Embryonic facial prominence (tissue), 1 donor: ENCODE results near the gene PNLIPRP2.

Experiments used
- DNase-seq: peaks from one replicate; pipeline ENCODE4 v3.0.0-alpha.2; 2016; ENCODE audit errors: extremely low spot score

The PNLIPRP2 gene

DNA sequence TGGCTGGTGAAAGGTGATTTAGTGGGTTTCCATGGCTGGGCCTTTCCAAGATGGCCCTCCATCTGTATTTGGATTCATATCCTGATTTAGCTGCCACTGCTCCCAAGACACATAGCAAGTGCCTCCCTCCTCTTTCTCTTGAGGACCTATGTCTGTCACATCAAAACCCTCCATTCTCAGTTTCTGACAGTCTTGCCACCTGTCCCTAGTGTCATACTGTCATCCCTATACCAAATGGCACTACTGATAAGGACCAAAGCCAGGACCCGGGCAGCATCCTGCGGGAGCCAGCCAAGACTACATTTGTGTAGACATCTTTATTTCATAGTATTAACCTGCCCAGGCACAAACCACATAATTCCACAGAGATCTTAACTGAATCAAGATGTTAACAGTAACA lies 34.8 kb downstream of the PNLIPRP2 start:
- no peak for DNase-seq

DNA sequence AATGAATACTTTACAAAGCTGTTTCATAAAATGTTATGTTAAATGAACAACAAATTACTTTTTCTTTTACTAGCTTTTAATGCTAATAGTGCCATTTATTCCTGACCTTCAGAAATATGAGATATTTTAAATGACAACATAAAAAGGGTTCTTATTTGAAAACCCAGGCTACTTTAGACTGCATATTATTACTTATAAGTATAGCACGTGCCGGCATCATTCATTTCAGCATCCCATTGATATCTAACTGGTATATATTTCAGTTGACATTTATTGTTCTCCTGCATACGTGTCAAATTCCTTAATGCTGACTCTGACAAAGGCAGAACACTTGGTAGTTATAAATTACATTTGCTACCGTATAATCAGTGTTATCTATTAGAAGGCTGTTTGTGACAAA lies 35.3 kb downstream of the PNLIPRP2 start:
- DNase-seq: no peak

DNA sequence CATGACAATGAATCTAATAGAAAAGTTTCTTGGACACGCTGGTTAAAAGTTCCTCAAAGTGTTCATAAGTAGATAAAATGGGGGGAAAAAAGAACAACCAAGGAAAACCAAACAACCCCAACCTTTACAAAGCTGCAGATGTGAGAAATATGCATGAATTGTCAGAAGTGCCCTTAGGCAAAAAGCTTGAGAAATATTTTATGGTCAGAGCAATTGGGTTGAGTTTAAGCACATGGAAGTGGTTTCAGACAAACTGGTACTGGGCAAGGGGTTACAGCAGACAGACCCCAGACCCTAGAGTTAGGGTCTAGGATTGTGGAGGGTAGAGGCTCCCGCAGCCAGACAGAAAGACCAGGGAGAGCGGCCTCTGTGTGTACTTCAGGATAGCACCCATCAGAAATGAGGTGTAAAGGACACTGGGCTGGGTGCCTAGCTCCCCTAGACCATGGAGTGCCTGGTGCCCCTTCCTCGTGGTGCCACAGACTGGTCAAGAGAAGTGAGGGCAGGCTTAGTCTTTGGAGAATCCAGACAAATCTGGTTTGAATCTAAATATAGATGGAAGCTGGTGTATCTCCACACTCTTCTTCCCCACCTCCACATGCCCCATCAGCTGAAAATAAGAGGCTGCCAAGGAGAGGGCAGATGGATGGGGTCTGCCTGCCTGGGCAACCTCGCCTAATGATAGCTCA lies 37.3 kb downstream of the PNLIPRP2 start:
- DNase-seq: no peak

DNA sequence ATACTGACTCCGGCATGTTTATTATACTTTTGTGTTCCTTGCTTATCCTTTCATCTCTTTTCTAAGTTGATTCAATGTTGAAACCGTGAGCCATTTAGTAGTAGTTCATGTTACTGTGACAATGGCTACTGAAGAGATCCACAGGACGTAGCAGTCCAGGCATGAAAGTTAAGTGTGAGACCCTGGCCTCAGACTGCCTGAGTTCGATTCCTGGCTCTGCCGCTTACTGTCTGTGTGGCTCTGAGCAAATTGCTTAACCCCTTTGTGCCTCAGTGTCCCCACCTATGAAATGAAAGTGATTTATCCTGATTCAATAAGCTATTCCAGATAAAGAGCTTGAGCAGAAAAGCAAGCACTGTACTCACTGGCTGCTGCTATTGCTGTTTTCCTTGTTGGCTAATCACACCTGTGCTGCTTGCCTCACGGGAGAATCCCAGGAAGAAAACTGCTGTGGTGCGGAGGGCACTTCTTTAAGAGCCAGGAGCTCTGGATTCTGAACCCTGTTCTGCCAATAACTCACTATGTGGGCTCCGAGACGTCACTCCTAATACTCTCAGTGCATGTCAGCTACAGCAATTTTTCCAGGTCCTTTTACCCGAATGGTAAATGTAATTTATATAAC lies 38.4 kb downstream of the PNLIPRP2 start:
- no peak for DNase-seq

DNA sequence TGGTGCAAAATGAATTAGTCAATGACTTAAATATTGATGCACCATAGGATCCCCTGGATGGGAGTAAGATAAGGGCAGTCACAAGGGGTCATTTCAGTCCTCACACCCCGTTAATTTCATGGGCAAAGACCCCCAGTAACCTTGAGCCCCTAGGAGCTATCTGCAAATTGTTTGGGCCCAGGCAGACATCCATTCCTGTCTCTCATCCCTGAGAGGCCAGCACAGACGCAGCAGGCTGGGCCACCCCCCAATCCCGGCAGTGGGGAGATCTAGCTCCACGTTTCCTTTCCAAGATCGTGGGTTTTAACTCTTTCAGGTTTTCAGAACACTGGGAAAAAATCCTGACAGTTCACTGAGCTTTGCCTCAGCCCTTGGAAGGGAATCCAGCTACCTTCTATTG lies 40.1 kb downstream of the PNLIPRP2 start:
- DNase-seq: no peak

DNA sequence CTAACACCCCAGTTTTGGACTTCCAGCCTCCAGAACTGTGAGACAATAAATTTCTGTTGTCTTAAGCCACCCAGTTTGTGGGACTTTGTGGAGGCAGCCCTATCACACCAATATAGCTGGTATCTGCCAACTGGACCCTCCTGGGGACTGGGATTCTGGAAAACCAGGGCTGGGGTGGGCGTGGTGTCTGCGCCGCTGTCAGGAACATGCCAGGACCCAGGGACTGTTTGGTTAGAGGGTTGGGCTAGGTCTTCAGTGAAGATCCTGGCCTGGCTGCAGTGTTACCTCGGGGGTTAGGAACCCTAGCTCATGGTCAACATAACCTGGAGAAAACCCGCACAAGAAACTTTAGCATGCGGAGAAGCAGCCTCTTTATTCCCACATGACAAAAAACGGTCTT lies 42.6 kb downstream of the PNLIPRP2 start:
- DNase-seq: no peak

DNA sequence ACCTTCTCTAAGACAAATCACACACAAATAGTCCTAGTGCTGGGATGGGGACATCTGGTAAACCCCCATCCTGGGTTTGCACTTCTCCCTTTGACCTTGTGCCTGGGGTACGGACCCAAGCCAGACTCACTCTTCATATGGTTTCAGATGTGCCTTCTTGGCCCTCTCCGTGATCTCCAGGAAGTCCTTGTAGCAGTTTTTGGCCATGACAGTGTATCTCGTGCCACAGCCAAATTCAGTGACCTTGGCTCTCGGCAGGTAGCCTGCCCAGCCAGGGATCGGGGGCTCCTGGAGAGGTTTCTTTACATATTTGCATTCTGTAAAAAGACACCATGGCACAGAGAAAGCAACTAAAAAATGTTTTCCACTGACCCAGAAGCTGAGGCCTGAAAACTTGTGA lies 43.9 kb downstream of the PNLIPRP2 start:
- DNase-seq: no peak

DNA sequence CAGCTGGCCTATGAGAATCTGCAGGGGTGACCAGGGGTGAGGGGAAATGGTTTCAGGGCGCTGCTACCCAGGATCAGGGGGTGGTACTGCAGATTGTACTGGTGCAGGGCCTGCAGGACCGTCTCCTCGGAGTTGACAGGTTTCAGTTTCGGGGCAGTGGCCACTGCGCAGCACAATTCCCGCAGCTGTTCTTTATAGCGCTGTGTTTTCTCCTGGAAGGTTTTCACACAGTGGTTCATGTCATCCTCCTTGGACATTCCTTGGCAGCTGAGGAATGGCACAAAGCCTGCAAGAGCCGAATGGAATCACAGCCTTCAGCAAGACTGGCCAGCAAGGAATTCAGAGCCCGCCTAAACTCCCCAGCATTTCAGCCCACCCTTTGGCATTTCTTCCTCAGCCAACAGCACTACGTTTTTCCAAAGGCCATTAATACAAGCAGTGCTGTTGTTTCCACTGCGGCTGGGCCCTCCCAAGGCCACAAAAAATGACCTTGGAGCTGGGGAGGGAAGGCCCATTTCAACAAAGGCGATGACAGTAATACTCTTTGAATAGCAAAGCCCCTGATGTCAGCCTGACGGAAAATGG lies 44.9 kb downstream of the PNLIPRP2 start:
- no peak for DNase-seq

DNA sequence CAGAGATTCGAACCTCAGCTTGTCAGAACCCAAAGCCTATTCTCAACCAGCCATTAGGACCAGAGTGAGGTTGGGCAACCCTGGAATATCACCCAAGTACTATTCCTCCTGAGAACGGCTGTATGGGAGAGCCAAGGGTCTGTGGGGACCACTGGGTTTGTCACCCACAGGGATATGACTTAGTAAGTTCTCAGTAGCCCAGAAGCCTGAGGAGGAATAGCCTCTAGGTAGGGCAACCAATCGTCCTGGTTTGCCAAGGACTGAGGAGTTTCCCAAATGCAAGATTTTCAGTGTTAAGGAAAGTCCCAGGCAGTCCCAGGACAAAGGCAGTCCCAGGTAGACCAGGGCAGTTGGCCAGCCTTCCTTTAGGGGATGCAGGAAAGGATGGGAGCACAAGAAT lies 46.7 kb downstream of the PNLIPRP2 start:
- no peak for DNase-seq

DNA sequence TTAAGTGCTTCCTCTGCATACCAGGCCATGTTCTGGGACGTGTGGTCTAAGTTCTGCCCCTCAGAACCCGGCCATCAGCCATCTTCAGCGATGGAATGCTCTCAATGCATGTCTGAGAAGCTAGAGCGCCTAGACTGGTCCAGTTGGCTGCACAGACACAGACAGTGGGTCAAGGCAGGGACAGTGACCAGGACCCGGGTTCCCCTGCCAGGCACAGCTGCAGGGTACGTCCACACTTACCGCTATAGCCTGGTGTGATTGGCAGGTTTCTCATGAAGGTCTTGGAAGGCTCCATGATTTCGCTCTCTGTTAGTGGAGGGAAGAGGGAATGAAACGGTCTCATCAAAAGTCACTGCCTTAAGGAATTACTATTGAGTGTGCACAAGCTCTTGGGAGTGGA lies 47.3 kb downstream of the PNLIPRP2 start:
- no peak for DNase-seq

DNA sequence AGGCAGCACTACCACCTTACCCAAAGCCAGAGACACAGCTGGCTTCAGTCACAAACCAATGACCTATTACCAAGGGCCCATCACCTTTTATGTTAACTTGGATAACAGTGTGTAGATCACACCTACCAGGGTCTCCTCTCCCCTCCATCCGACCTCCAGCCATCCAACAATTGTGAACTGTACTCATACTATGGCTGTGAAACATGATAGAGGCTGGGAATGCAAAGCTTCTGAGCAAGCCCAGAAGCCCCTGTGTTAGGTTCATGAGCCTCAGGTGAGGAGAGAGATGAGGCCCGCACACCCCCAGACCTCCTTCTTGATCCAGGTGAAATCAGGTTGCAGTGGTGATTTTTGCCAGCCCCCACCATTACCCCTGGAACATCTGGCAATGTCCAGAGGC lies 47.7 kb downstream of the PNLIPRP2 start:
- no peak for DNase-seq

DNA sequence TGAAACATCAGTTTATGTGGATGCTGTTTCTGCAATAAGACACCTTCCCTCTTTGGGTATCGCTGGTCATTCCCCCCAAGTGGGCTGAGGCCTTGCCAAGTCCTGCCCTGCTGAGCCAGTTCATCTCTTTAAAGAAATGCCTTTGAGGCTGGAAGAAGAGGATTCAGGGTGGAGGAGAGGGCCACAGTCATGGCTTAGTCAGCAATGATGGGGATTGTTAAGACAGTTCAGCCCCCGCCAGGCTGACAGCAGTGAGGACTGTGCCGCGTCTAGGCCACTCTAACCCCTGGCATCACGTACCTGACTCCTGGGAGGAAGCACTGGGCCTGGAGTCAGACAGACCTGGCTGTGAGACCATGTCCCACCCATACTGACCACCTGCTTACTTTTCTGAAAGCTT lies 48.3 kb downstream of the PNLIPRP2 start:
- DNase-seq: no peak

DNA sequence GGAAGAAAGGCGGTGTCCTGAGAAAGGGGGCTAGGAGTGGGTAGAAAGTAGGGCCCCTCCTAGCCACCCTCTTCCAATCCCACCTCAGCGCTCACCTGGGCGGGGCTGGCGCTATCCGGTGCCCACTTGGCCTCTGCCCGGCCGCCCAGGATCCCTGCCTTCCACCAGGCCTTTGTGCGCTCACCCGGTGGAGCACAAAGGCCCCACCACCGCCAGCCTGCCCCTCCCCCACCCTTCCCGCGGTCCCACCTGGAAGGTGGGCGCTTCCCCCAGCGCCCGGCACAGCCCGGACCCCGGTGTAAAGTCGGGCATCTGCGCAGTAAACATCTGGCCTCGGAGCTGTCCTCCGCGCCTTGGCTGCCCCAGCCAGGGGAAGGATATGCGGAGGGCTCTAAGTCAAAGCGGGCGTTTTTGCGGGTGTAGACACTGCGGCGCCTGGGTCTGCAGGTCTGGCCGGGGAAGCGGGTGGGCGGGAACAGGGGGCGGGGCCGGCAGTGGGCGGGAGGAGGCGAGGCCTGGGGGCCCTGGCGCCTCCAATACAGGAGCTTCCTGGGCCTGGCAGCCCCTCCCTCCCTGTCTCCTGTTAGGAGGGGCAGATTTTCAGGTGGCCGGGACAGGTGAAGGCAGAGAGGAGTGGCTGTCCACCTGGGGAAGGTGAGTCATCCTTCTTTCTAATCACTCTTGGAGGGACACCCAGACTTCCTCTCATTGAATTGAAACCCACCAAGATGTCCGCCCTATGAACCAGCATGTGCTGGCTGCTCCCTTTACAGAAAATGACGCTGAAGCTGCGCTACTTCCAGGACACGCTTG lies 49.3 kb downstream of the PNLIPRP2 start:
- DNase-seq: no peak

DNA sequence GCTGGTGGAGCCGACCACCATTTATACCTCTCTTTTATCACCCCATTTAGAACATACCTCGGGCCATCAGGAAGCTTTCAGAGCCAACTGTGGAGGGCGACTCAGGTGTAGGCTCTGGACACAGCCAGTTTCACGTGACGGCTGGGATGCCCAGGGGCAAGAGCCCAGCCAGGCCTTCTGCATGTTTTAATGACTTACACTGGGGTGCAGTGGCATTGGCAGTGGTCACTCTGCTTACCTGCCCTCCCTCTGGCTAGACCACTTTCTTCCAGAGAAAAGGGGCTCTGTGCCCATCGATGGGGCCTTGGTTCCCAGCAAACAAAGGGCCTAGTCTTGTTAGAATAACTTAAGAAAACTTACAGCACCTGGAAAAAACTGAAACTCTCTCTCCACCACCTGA lies 50.0 kb downstream of the PNLIPRP2 start:
- no peak for DNase-seq

DNA sequence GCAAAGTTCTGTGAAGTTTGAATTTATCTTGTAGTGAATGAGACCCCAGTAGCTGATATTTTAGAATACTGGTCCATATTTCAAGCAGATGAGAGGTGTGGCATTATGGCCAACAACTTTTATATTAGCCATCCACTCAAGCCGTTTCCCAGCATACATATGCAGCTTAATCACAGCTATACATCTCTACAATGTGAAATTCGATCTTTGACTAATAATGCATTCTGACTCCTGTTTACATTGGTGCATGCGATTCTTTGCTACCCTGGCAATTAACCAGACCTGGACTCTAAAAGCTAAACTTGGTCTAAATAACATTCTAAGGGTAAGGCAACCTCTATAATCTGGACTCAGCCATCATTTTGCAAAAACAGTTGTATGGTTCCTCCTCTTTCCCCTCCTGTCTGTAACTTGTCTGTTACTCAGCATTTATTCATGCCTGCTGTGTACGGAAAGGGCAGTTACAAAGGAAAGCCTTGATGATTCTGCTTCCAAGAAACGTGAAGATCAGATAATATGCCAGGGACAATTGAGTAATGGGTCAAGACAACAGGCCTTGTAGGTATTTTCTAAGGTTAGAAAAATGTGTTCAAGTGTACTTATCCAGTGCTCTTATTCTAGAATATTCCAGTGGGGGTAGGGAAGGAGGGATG lies 50.6 kb downstream of the PNLIPRP2 start:
- no peak for DNase-seq

DNA sequence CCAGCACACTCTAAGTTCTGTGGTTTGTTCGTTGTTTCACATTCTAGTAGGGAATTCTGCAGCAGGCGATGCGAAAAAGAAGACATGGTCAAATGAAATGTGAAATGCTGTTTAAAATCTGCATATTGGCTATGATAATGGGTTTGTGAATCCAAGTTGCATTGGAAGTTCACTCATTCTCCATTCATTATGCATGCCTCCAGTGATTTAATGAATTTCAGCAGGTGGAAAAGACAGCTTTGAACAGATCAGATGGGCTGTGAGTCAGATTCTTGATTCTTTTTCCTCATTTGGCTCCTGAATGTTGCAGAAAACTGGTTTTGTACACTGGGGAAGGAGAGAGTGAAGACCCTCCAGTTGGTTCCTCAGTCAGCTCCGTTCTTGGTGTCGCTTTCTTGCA lies 52.1 kb downstream of the PNLIPRP2 start:
- DNase-seq: no peak

DNA sequence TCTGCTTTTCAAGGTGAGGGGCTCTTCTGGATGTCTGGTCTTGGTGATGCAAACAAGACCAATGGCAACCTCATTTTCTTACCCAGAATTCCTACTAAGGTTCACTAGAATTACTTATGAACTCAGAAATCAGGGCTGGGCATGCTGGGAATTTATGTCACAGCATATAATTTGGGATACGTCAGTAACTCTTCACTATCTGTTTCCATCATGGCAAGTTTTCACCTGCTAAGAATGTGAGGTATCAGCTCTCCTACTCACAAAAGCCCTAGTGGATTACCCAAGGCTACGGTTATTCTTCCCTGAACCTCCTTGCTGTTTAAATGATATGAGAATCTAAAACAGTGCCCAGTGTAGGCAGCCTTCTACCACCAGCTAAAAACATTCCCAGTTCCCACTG lies 53.1 kb downstream of the PNLIPRP2 start:
- DNase-seq: no peak

DNA sequence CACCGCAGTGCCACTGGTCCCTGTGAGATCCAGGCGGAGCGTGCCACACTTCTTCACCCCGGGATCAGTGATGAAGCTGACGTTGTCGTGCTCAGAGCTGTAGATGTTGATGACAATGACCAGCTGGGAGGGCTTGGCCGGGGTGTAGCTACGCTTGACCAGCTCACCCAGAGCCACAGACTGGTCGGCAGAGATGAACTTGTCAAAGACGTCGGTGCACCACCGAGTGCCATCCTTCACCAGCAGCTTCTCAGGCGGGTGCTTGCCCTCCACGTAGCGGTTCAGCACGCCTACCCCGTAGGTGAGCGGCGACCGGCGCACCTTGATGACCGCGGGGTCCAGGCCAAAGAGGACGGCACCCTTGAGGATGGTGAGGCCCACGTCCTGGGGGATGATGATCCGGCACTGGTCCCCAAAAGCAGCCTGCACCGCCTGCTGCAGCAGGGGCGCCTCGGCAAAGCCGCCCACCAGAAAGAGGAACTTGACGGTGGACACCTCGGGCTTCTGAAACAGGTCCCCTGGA lies 54.2 kb downstream of the PNLIPRP2 start:
- no peak for DNase-seq

DNA sequence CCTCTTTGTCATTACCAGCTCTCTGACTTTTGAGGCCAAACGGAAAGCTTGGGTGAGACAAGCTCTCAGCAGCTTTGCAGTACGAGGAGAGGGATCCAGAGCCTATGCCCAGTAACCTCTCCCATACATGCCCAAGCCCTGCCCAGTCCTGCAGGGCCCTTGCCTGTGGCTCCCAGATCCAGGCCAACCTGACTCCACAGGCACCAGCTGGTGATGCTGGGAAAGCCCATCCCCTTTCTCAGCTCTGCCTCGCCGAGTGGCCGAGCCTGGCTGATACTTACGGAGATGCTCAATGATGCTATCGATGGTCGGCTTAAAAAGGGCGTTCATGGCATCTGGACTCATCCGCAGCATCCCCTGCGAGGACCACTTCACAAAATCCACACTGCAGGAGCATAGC lies 55.4 kb downstream of the PNLIPRP2 start:
- DNase-seq: no peak

DNA sequence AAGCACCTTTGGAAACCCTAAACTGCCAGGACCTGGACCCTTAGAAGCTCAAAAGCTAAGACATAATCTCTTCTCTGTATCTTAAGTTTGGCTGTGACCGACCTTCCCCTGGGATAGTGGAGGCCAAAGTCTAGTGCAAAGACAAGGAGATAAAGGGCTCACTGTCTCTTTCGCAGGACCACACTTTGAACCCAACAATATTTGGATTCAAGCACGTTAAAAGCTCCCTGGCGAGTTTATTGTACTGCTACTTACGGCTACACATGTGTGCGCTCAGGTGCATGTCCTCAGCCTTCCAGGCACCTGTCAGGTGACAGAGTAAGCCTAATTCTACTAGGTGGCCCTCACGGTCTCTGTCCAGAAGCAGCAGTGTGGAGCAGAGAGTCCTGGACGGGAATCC lies 55.9 kb downstream of the PNLIPRP2 start:
- no peak for DNase-seq

DNA sequence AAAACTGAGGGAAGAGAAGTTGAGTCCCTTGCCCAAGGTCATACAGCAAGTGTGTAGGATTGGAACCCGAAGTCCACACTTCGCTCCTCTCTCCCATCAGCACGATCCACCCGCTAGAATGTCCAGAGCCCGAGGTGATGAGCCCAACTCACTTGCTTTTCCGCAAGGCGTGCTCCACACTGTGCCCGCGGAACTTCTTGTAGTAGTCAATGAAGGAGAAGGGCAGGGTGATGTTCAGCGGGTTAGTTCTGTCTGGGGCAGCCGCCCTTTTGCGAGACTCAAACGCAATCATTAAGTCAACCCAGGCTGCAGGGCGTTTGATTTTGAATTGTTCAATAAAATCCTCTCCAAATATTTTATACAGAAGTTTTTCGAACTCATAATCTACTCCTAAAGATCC lies 58.6 kb downstream of the PNLIPRP2 start:
- no peak for DNase-seq

DNA sequence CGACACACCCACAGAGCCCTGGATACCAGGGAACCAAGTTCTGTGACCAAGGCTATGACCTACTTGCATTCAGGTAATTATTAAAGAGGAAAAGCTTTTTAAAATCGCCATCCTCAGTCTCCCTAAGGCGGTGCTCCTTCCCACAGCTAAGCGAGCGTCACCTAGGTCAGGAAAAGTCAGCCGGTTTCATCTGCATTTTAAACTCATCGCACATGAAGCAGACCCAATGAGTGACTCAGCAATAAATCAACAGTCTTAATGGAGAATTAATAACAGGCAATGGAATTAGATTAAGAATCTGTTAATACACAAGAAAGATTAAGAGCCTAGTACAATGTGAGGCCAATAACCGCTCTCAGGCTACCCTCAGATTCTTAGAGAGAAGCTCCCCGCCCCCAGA lies 62.4 kb downstream of the PNLIPRP2 start:
- DNase-seq: no peak
